ENCODE data around the gene NOL9. TPM values are rescaled to one million over a fixed set of nuclear protein-coding genes. Genes with fewer than 3 reads are reported as not detected.

The NOL9 gene
- total and polyA plus RNA-seq, 9 of the 15 experiments (the other 6 are each of a cell fraction or from before 2014, with no cell fraction given) = 5.6 to 76.5 (median 47.3) TPM

GRCh38 chr1:6554031-6554906, at the start of gene NOL9 (continued):
- TF ChIP-seq CAMTA2 (CRISPR knock-in tag; conservative IDR thresholded peaks at IDR 0.05) (no peak), HNRNPUL1 (IDR thresholded peaks at IDR 0.05; ENCODE audit: low read length) (no peak), SIRT6 (IDR thresholded peaks at IDR 0.05; ENCODE audit: low read depth, low read length) (no peak), ZNF174 (CRISPR knock-in tag; IDR thresholded peaks at IDR 0.05) (no peak), ZNF274 (IDR thresholded peaks at IDR 0.05; ENCODE audit: borderline replicate concordance, low read depth, low read length) (no peak; the same call in 1 of the 2 replicates), BRF1 (IDR thresholded peaks at IDR 0.05; ENCODE audit: borderline replicate concordance, extremely low read depth, insufficient read length) (no peak), ZNF224 (CRISPR knock-in tag; IDR thresholded peaks at IDR 0.05) (no peak; the same call in 1 of the 2 replicates), PHB (CRISPR knock-in tag; IDR thresholded peaks at IDR 0.05) (no peak; the same call in 1 of the 2 replicates), HSF4 (CRISPR knock-in tag; IDR thresholded peaks at IDR 0.05; ENCODE audit: borderline replicate concordance) (no peak; the same call in 1 of the 2 replicates), CTCFL (IDR thresholded peaks at IDR 0.05; ENCODE audit: borderline replicate concordance, insufficient read depth, low read depth, low read length, poor library complexity, severe bottlenecking) (peak; percentile 91), GABPB2 (CRISPR knock-in tag; conservative IDR thresholded peaks at IDR 0.05) (no peak), PTBP1 (IDR thresholded peaks at IDR 0.05; ENCODE audit: low read depth, low read length) (no peak), TCF15 (CRISPR knock-in tag; IDR thresholded peaks at IDR 0.05) (no peak), ATF7 (IDR thresholded peaks at IDR 0.05) (peak; percentile 80), ZNF586 (CRISPR knock-in tag; conservative IDR thresholded peaks at IDR 0.05) (no peak), FOXP1 (CRISPR knock-in tag; IDR thresholded peaks at IDR 0.05) (peak; percentile 93), ZNF695 (CRISPR knock-in tag; IDR thresholded peaks at IDR 0.05) (no peak), CCAR2 (IDR thresholded peaks at IDR 0.05; ENCODE audit: low read depth, low read length) (no peak), CXXC5 (CRISPR knock-in tag; IDR thresholded peaks at IDR 0.05) (peak; percentile 95), TBP (optimal IDR thresholded peaks at IDR 0.05; ENCODE audit: low read depth, low read length) (peak; percentile 95)
- TF ChIP-seq, protein P1, sequence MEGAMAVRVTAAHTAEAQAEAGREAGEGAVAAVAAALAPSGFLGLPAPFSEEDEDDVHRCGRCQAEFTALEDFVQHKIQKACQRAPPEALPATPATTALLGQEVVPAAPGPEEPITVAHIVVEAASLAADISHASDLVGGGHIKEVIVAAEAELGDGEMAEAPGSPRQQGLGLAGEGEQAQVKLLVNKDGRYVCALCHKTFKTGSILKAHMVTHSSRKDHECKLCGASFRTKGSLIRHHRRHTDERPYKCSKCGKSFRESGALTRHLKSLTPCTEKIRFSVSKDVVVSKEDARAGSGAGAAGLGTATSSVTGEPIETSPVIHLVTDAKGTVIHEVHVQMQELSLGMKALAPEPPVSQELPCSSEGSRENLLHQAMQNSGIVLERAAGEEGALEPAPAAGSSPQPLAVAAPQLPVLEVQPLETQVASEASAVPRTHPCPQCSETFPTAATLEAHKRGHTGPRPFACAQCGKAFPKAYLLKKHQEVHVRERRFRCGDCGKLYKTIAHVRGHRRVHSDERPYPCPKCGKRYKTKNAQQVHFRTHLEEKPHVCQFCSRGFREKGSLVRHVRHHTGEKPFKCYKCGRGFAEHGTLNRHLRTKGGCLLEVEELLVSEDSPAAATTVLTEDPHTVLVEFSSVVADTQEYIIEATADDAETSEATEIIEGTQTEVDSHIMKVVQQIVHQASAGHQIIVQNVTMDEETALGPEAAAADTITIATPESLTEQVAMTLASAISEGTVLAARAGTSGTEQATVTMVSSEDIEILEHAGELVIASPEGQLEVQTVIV (CRISPR knock-in tag; IDR thresholded peaks at IDR 0.05; ENCODE audit: borderline replicate concordance) = no peak; the same call in 1 of the 2 replicates
